Breast epithelium (tissue), 4 donors: ENCODE measurements around the gene WWTR1. TPM values are rescaled to one million over a fixed set of nuclear protein-coding genes. Genes with fewer than 3 reads are reported as not detected.
A peak's percentile ranks its signal among the peaks of the same experiment; 100 is the strongest.

Experiments used
- DNase-seq, 2 donors: peaks; one replicate each; pipeline ENCODE4 v3.0.0-alpha.2; 2019; ENCODE audit warnings: low spot score in 2 of 2
- H3K27ac ChIP-seq, 2 donors: fragments of 200-600 bp; sonication (generic) in 1 of 2; one replicate each; pipeline ENCODE4 v1.5.1; 2016 to 2019; ENCODE audit warnings: mild to moderate bottlenecking in 1 of 2
- H3K27me3 ChIP-seq, 2 donors: fragments of 200-600 bp; sonication (generic) in 1 of 2; one replicate each; pipeline versions ENCODE4 v1.5.1 to v1.6.0; 2017 to 2019; ENCODE audit warnings: control low read depth in 1 of 2, mild to moderate bottlenecking in 1 of 2
- H3K36me3 ChIP-seq: fragments of 200-600 bp; one replicate; pipeline ENCODE4 v1.5.1; 2019
- H3K4me1 ChIP-seq, 2 donors: fragments of 200-600 bp; sonication (generic); one replicate each; pipeline ENCODE4 v1.5.1; 2016 to 2019; ENCODE audit warnings: control low read depth in 1 of 2
- H3K4me3 ChIP-seq, 3 donors: fragments of 200-600 bp; sonication (generic); 1 replicate in 2 of 3; 2 replicates in 1 of 3; pipeline ENCODE4 v1.5.1; 2016 to 2019; ENCODE audit warnings: mild to moderate bottlenecking in 3 of 3, moderate library complexity in 2 of 3
- H3K9me3 ChIP-seq, 2 donors: fragments of 200-600 bp; sonication (generic) in 1 of 2; one replicate each; pipeline ENCODE4 v1.5.1; 2016 to 2019; ENCODE audit warnings: control low read depth in 1 of 2
- CTCF ChIP-seq, 3 donors: fragments of 450-650 bp; IDR thresholded peaks; one replicate each; pipeline ENCODE4 v1.5.1; 2016 to 2017; ENCODE audit warnings: antibody characterized with exemption in 3 of 3, mild to moderate bottlenecking in 3 of 3, moderate library complexity in 3 of 3
- POLR2A ChIP-seq: fragments of 450-650 bp; IDR thresholded peaks from one replicate; pipeline ENCODE4 v1.6.1; 2016; ENCODE audit warnings: antibody characterized with exemption, mild to moderate bottlenecking, moderate library complexity
- POLR2AphosphoS5 ChIP-seq, 3 donors: sonication (generic); formaldehyde crosslinking; IDR thresholded peaks; one replicate each; pipeline ENCODE4 v1.6.1; 2017; ENCODE audit warnings: antibody characterized with exemption in 3 of 3
- intact Hi-C: fragments of 100-400 bp; cut with DNase I; formaldehyde crosslinking; loops from one replicate; pipeline ENCODE4 v1.15.1; 2023; ENCODE audit warnings: low total_unique reads
- total RNA-seq, 3 donors: library from RNA; depleted of rRNA; stranded (reverse); fragments of >200 nt; gene quantifications; one replicate each; pipeline ENCODE4 v1.1.0, GENCODE V29; 2016

WWTR1 gene
- total RNA-seq, 3 donors from 2014 or later: 53.6 to 98.2 (median 91.4) TPM

DNA sequence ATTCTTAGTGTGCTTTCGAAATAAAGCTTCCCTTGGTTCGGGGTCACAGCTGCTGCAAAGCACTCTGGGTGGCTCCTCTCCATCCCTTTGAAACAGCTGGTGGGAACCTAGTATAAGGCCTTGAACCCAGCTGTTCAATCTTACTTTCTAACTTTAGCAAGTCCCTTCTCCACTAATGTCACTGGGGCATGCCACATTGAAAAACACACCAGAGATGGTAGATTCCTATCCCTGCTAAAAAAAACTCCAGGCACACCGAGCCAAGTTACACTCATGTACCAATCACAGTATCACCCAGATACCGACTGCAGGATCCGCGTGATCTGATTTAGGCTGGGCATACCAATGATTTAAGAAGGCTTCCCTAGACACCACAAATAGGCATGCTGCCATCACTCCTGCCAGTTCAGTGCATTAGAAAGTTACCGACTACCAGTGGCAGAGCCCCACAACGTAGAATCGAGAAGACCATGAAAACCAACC lies 65.0 kb downstream of the WWTR1 start:
- H3K36me3 ChIP-seq: no peaks in the 10 kb centered on the region
- TF ChIP-seq POLR2AphosphoS5 (IDR thresholded peaks at IDR 0.05): no peak
- no peaks in the 10 kb centered on the region for H3K4me1 ChIP-seq
- H3K27me3 ChIP-seq: no peaks in the 10 kb centered on the region
- no peak for DNase-seq
- H3K9me3 ChIP-seq: no peaks in the 10 kb centered on the region
- no peak overlapping the region for H3K4me3 ChIP-seq
- intact Hi-C loops: no loop called here
- no peak overlapping the region for H3K27ac ChIP-seq

- Histone ChIP-seq H3K4me1 (peaks cover 0 to 3% of the 10 kb centered on the region in 2 donors), H3K9me3 (no peaks in the 10 kb centered on the region), H3K27me3 (no peaks in the 10 kb centered on the region), H3K4me3 (no peak overlapping the region), H3K27ac (peak overlapping the region in 1 of 2 donors; percentile 36), H3K36me3 (no peaks in the 10 kb centered on the region)
- intact Hi-C loops: no loop called here
- DNase-seq: no peak
- TF ChIP-seq POLR2A (no peak), CTCF (IDR thresholded peaks at IDR 0.05) (no peak), POLR2AphosphoS5 (IDR thresholded peaks at IDR 0.05) (no peak)
These were observed 67.0 kb downstream of the WWTR1 start for GRCh38 chr3:149590691-149591441.

GRCh38 chr3:149589332-149589731 lies 68.5 kb downstream of the WWTR1 start:
- peak overlapping the region in 1 of 2 donors; percentile 70 for H3K27ac ChIP-seq
- TF ChIP-seq CTCF (IDR thresholded peaks at IDR 0.05) (no peak), POLR2A (no peak), POLR2AphosphoS5 (IDR thresholded peaks at IDR 0.05) (no peak)
- peaks cover 0 to 3% of the 10 kb centered on the region in 2 donors for H3K4me1 ChIP-seq
- no peaks in the 10 kb centered on the region for H3K9me3 ChIP-seq
- H3K4me3 ChIP-seq: no peak overlapping the region
- no peaks in the 10 kb centered on the region for H3K27me3 ChIP-seq
- DNase-seq: no peak
- no peaks in the 10 kb centered on the region for H3K36me3 ChIP-seq
- intact Hi-C loops: no loop called here

- intact Hi-C loops: no loop called here
- Histone ChIP-seq H3K27ac (peak overlapping the region in 1 of 2 donors; percentile 70), H3K9me3 (no peaks in the 10 kb centered on the region), H3K4me1 (peaks cover under 1 to 3% of the 10 kb centered on the region in 2 donors), H3K36me3 (no peaks in the 10 kb centered on the region), H3K4me3 (no peak overlapping the region), H3K27me3 (no peaks in the 10 kb centered on the region)
- no peak for DNase-seq
- no peak for TF ChIP-seq POLR2A
- TF ChIP-seq POLR2AphosphoS5 (IDR thresholded peaks at IDR 0.05): no peak
- no peak for TF ChIP-seq CTCF (IDR thresholded peaks at IDR 0.05)
These were observed 68.9 kb downstream of the WWTR1 start for GRCh38 chr3:149588909-149589308.

DNA sequence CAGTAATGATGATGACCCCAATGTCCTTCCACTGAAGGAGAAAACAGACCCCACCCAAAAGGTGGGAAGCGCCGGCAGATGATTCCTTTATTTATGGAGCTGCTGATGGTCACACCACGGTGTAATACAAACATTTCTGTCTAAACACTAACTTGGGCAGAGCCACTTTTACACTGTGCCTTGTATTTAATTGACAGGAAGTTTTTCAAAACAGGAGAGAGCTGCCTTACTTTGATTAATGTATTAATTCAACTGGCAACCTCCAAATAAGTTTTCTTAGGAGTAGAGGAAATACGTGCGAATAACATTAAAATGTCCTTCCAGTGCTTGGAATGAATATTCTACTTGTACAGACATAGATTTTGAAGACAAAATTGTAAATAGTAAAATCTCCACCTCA lies 70.4 kb downstream of the WWTR1 start:
- no peak overlapping the region for H3K4me3 ChIP-seq

DNA sequence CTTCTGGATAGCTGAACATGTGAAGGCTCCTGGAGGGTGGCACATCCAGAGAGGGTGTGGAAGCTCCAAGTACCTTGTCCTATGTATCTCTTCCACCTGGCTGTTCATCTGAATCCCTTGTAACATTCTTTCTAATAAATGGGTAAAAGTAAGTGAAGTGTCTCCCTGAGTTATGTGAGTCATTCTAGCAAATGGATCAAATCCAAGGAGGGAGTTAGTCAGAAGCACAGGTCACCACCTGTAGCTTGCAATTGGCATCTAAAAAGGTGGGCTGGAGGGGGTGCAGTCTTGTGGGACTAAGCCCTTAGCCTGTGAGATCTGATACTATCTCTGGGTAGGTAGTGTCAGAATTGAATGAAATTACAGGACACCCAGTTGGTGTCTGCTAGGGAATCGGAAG lies 71.0 kb downstream of the WWTR1 start:
- no peak for DNase-seq
- peaks cover 3 to 17% of the 10 kb centered on the region in 2 donors for H3K4me1 ChIP-seq
- H3K27me3 ChIP-seq: no peaks in the 10 kb centered on the region
- intact Hi-C loops: no loop called here
- H3K4me3 ChIP-seq: no peak overlapping the region
- no peaks in the 10 kb centered on the region for H3K9me3 ChIP-seq
- peak overlapping the region; percentile 48 to 49 for H3K27ac ChIP-seq
- no peaks in the 10 kb centered on the region for H3K36me3 ChIP-seq
- TF ChIP-seq POLR2AphosphoS5 (IDR thresholded peaks at IDR 0.05) (no peak), CTCF (IDR thresholded peaks at IDR 0.05) (no peak), POLR2A (no peak)

More for the DNA sequence above, 70.4 kb downstream of the WWTR1 start:
- intact Hi-C loops: no loop called here
- Histone ChIP-seq H3K27me3 (no peaks in the 10 kb centered on the region), H3K4me1 (peaks cover 3 to 12% of the 10 kb centered on the region in 2 donors), H3K27ac (peak overlapping the region in 1 of 2 donors; percentile 49), H3K36me3 (no peaks in the 10 kb centered on the region), H3K9me3 (no peaks in the 10 kb centered on the region)
- TF ChIP-seq POLR2AphosphoS5 (IDR thresholded peaks at IDR 0.05): no peak
- DNase-seq: no peak
